Lung (tissue), 12 donors: Measurements from ENCODE around the gene AOAH. TPM values are rescaled to one million over a fixed set of nuclear protein-coding genes. Genes with fewer than 3 reads are reported as not detected.

ENCODE experiments used
- ATAC-seq: fragments of 200-7000 bp; cut with Tn5 transposase; one replicate; pipeline ENCODE4 v1.9.1; 2020; ENCODE audit warnings: moderate number of reproducible peaks; ENCODE audit not compliant: insufficient read depth, low FRiP score
- DNase-seq, 3 donors: peaks; one replicate each; pipeline ENCODE4 v3.0.0-alpha.2; 2013 to 2017
- H3K27ac ChIP-seq, 2 donors: one replicate each; pipeline ENCODE4 v1.5.1; 2013; ENCODE audit warnings: mild to moderate bottlenecking in 2 of 2, moderate library complexity in 2 of 2, control low read depth in 1 of 2, inconsistent platforms in 1 of 2, low read depth in 1 of 2, low read length in 1 of 2
- H3K27me3 ChIP-seq, 3 donors: one replicate each; pipeline ENCODE4 v1.5.1; 2013; ENCODE audit warnings: low read length in 2 of 3; ENCODE audit not compliant: control insufficient read depth in 3 of 3, insufficient read depth in 3 of 3
- H3K36me3 ChIP-seq, 4 donors: one replicate each; pipeline ENCODE4 v1.5.1; 2013; ENCODE audit warnings: low read length in 4 of 4, mild to moderate bottlenecking in 1 of 4, moderate library complexity in 1 of 4; ENCODE audit not compliant: control insufficient read depth in 4 of 4, insufficient read depth in 4 of 4
- H3K4me1 ChIP-seq, 5 donors: one replicate each; pipeline ENCODE4 v1.5.1; 2013; ENCODE audit warnings: low read length in 5 of 5, mild to moderate bottlenecking in 2 of 5, moderate library complexity in 1 of 5; ENCODE audit not compliant: control insufficient read depth in 5 of 5, insufficient read depth in 5 of 5
- H3K4me3 ChIP-seq: one replicate; pipeline ENCODE4 v1.5.1; 2013; ENCODE audit warnings: mild to moderate bottlenecking, control low read depth, moderate library complexity
- H3K9ac ChIP-seq, 2 donors: one replicate each; pipeline ENCODE4 v1.5.1; 2013; ENCODE audit warnings: low read length in 2 of 2, control low read depth in 1 of 2; ENCODE audit not compliant: insufficient read depth in 1 of 2
- H3K9me3 ChIP-seq, 4 donors: one replicate each; pipeline ENCODE4 v1.5.1; 2013; ENCODE audit warnings: low read length in 3 of 4, mild to moderate bottlenecking in 1 of 4, moderate library complexity in 1 of 4; ENCODE audit not compliant: control insufficient read depth in 4 of 4, insufficient read depth in 3 of 4
- CTCF ChIP-seq: IDR thresholded peaks from 2 replicates; pipeline ENCODE4 v1.5.1; 2012; ENCODE audit warnings: mild to moderate bottlenecking; ENCODE audit errors: control extremely low read depth, extremely low read depth
- WGBS, 2 donors: extraction: QIAGEN DNeasy Blood & Tissue Kit; methylation state at CpG; one replicate each; pipeline ENCODE4 v1.1.7; 2013; 5-methylcytosine and 5-hydroxymethylcytosine counted together
- polyA plus RNA-seq, 2 donors: library from polyadenylated mRNA; stranded (reverse); fragments of 200-250 nt; gene quantifications; one replicate each; pipeline ENCODE4 v1.2.1, GENCODE V29; 2013
- total RNA-seq, 2 donors: library from RNA; depleted of rRNA in 1 of 2; stranded (reverse); fragments of >200 nt in 1 of 2; gene quantifications; one replicate each; pipeline ENCODE4 v1.2.1, GENCODE V29; 2014 to 2021
- donor health status: control.
- donor health status: control.
- donor health status: Bipolar disorder and iron deficiency.
- donor health status: healthy.
- donor health status: DM: yes; HTN: yes; CAD: no.

AOAH gene
- total and polyA plus RNA-seq, 4 donors = 4.7 to 36.4 (median 29.0) TPM

GRCh38 chr7:36630112-36630650 lies 94.1 kb downstream of the AOAH start:
- TF ChIP-seq CTCF = no peak
- no peak for DNase-seq
- Histone ChIP-seq H3K27me3 (no peaks in the 10 kb centered on the region), H3K36me3 (no peaks in the 10 kb centered on the region), H3K27ac (no peak overlapping the region), H3K9ac (no peak overlapping the region), H3K9me3 (peaks cover 0 to 2% (median 0%) of the 10 kb centered on the region in 4 donors), H3K4me3 (no peak overlapping the region), H3K4me1 (peaks cover 0 to 4% (median 0%) of the 10 kb centered on the region in 5 donors)
- ATAC-seq = no peak
- WGBS, 2 donors = 80 to 88% methylated on average over 6 of the region's 6 CpGs

GRCh38 chr7:36629351-36629750 lies 94.9 kb downstream of the AOAH start:
- no peaks in the 10 kb centered on the region for H3K36me3 ChIP-seq
- no peak overlapping the region for H3K27ac ChIP-seq
- WGBS, 2 donors = 82 to 83% methylated on average over 1 of the region's 1 CpG
- no peak overlapping the region for H3K4me3 ChIP-seq
- TF ChIP-seq CTCF = no peak
- H3K4me1 ChIP-seq = no peaks in the 10 kb centered on the region
- H3K9me3 ChIP-seq = peaks cover 0 to 2% (median 0%) of the 10 kb centered on the region in 4 donors
- ATAC-seq (no peak), DNase-seq (no peak)
- no peak overlapping the region for H3K9ac ChIP-seq
- H3K27me3 ChIP-seq = no peaks in the 10 kb centered on the region

DNA sequence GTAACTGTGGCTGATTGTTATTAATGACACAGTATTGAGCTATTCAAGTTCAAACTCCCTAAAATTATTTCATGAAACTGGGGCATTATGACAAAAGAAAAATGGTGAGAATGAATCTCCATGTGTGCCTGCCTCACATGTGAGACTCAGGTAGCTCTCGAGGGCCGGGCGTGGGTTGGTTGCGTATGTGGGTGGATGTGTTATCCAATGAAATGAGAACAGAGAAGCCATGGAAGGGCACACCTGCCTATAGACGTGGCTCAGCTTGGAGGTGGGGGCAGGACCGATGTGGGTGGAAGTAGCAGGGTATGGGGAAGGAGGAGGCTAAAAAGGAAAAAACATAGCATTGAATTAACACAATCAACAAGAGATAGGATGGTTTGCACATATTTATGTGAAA lies 96.5 kb downstream of the AOAH start:
- H3K27me3 ChIP-seq = no peaks in the 10 kb centered on the region
- ATAC-seq (no peak), DNase-seq (no peak)
- no peak overlapping the region for H3K27ac ChIP-seq
- H3K4me1 ChIP-seq = no peaks in the 10 kb centered on the region
- H3K36me3 ChIP-seq = no peaks in the 10 kb centered on the region
- no peak overlapping the region for H3K4me3 ChIP-seq
- peaks cover 0 to 2% (median 0%) of the 10 kb centered on the region in 4 donors for H3K9me3 ChIP-seq
- WGBS, 2 donors = 93 to 96% methylated on average over 6 of the region's 6 CpGs
- no peak for TF ChIP-seq CTCF
- H3K9ac ChIP-seq = no peak overlapping the region

DNA sequence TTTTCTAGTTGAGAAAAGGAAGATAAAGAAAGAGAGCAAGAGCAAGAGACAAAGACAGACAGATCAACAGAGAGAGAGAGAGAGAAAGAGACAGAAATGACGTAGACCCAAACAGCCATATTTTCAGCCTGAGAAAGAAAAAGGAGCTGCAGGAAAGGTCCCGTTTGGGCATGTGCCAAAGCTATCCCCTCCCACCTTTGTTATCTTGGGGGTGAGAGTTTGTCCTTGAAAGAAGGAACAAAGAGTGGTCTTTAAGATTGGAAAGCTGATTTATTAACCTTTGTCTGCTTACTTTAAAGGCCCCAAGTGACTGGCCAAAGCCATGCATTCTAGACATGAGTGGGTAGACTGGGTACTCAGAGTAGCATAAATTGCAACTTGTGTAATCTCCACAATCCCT lies 98.2 kb downstream of the AOAH start:
- no peak overlapping the region for H3K27ac ChIP-seq
- H3K9ac ChIP-seq = no peak overlapping the region
- H3K9me3 ChIP-seq = peaks cover 0 to 2% (median 0%) of the 10 kb centered on the region in 4 donors
- H3K4me3 ChIP-seq = no peak overlapping the region
- no peaks in the 10 kb centered on the region for H3K27me3 ChIP-seq
- H3K36me3 ChIP-seq = no peaks in the 10 kb centered on the region
- H3K4me1 ChIP-seq = no peaks in the 10 kb centered on the region
- DNase-seq = no peak
- TF ChIP-seq CTCF = no peak
- 65 to 70% methylated on average over 2 of the region's 2 CpGs for WGBS, 2 donors
- ATAC-seq = no peak
